ENCODE results near the gene ELL2.
"Not testable (repeated sequence)": the region's sequence is repeated elsewhere in the genome, so short reads cannot be mapped to it uniquely, and the experiment has no call there.

The ELL2 gene

DNA sequence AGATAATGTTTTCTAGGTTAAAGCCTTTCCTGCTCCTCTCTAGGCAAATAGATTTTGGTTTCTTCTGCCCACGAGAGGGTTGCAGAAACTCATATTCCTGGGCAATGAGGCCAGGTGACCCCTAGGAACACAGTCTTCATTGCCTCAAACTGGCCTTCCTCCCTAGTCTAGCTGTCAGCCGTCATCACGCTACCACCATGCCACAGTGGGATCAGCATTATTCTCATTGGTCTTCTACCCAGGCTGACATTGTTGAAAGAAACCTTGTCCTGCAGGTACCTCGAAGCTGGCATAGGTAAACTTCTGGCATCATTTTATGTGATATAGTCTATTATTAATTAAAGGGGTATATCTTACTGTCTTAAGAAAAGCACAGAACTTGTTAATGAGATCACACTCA is 51.1 kb downstream of the ELL2 start:
- no peak for DNase-seq (ENCODE audit: low read depth)
- TF ChIP-seq CTCF (IDR thresholded peaks at IDR 0.05; ENCODE audit: control insufficient read depth, insufficient read depth, low read depth, low read length, missing control alignments), result no peak
- H3K4me3 ChIP-seq (ENCODE audit: control insufficient read depth, low read depth, low read length), result no peak overlapping the region

GRCh38 chr5:95909738-95910137 is 51.9 kb downstream of the ELL2 start:
- no peak overlapping the region for H3K4me3 ChIP-seq (ENCODE audit: control insufficient read depth, low read depth, low read length)
- no peak for TF ChIP-seq CTCF (IDR thresholded peaks at IDR 0.05; ENCODE audit: control insufficient read depth, insufficient read depth, low read depth, low read length, missing control alignments)
- DNase-seq (ENCODE audit: low read depth), result no peak

- TF ChIP-seq CTCF (IDR thresholded peaks at IDR 0.05; ENCODE audit: control insufficient read depth, insufficient read depth, low read depth, low read length, missing control alignments), result no peak
- DNase-seq (ENCODE audit: low read depth), result no peak
- no peak overlapping the region for H3K4me3 ChIP-seq (ENCODE audit: control insufficient read depth, low read depth, low read length)
Measured at GRCh38 chr5:95908799-95909198, 52.9 kb downstream of the ELL2 start.

GRCh38 chr5:95907740-95908706 is 53.6 kb downstream of the ELL2 start:
- TF ChIP-seq CTCF (IDR thresholded peaks at IDR 0.05; ENCODE audit: control insufficient read depth, insufficient read depth, low read depth, low read length, missing control alignments), result no peak
- no peak for DNase-seq (ENCODE audit: low read depth)
- H3K4me3 ChIP-seq (ENCODE audit: control insufficient read depth, low read depth, low read length), result no peak overlapping the region

- H3K4me3 ChIP-seq (ENCODE audit: control insufficient read depth, low read depth, low read length), result no peak overlapping the region
- no peak for DNase-seq (ENCODE audit: low read depth)
- no peak for TF ChIP-seq CTCF (IDR thresholded peaks at IDR 0.05; ENCODE audit: control insufficient read depth, insufficient read depth, low read depth, low read length, missing control alignments)
Measured at GRCh38 chr5:95907067-95907705, 54.5 kb downstream of the ELL2 start.

- not testable (repeated sequence) for H3K4me3 ChIP-seq (ENCODE audit: control insufficient read depth, low read depth, low read length); DNase-seq (ENCODE audit: low read depth)
Measured at GRCh38 chr5:95906398-95906797, 55.3 kb downstream of the ELL2 start.

GRCh38 chr5:95904827-95905226 is 56.8 kb downstream of the ELL2 start:
- no peak for DNase-seq (ENCODE audit: low read depth)
- no peak overlapping the region for H3K4me3 ChIP-seq (ENCODE audit: control insufficient read depth, low read depth, low read length)
- TF ChIP-seq CTCF (IDR thresholded peaks at IDR 0.05; ENCODE audit: control insufficient read depth, insufficient read depth, low read depth, low read length, missing control alignments), result no peak

Data from AG09309 (cell line).